GM23338 (cell line): ENCODE results near the gene HEY2. TPM values are rescaled to one million over a fixed set of nuclear protein-coding genes. Genes with fewer than 3 reads are reported as not detected.

Experiments
- ATAC-seq: fragments of 200-7000 bp; cut with Tn5 transposase; 3 replicates; pipeline ENCODE4 v1.9.1; 2020
- DNase-seq: peaks from one replicate; pipeline ENCODE4 v3.0.0-alpha.2; 2015; ENCODE audit warnings: low spot score
- H2AFZ ChIP-seq: fragments of 200-600 bp; sonication (generic); 2 replicates; pipeline ENCODE4 v1.8.0; 2016; ENCODE audit warnings: antibody characterized with exemption, mild to moderate bottlenecking, moderate library complexity
- H3F3A ChIP-seq: fragments of 200-600 bp; sonication (generic); replicated peaks from 2 replicates; pipeline ENCODE4 v1.8.0; 2017; ENCODE audit warnings: antibody characterized with exemption, mixed run types, low read depth
- H3K27ac ChIP-seq: fragments of 200-600 bp; sonication (generic); 2 replicates; pipeline ENCODE4 v1.6.1; 2016; ENCODE audit warnings: low read depth
- H3K27me3 ChIP-seq: fragments of 200-600 bp; sonication (generic); 2 replicates; pipeline ENCODE4 v1.8.0; 2016; ENCODE audit warnings: mild to moderate bottlenecking, mixed run types, moderate library complexity; ENCODE audit not compliant: insufficient read depth
- H3K36me3 ChIP-seq: fragments of 200-600 bp; sonication (generic); 2 replicates; pipeline ENCODE4 v1.8.0; 2016; ENCODE audit warnings: mild to moderate bottlenecking; ENCODE audit not compliant: insufficient read depth
- H3K4me1 ChIP-seq: fragments of 200-600 bp; sonication (generic); 2 replicates; pipeline ENCODE4 v1.8.0; 2016; ENCODE audit warnings: mild to moderate bottlenecking, moderate library complexity; ENCODE audit not compliant: insufficient read depth
- H3K4me2 ChIP-seq: fragments of 200-600 bp; sonication (generic); 2 replicates; pipeline ENCODE4 v1.7.1; 2017; ENCODE audit warnings: mixed run types
- H3K4me3 ChIP-seq: fragments of 200-600 bp; sonication (generic); 2 replicates; pipeline ENCODE4 v1.6.1; 2016; ENCODE audit warnings: mixed run types
- H3K79me2 ChIP-seq: fragments of 200-600 bp; sonication (generic); replicated peaks from 2 replicates; pipeline ENCODE4 v1.8.0; 2017; ENCODE audit warnings: mild to moderate bottlenecking; ENCODE audit not compliant: insufficient read depth
- H3K9me2 ChIP-seq: fragments of 200-600 bp; sonication (generic); 2 replicates; pipeline ENCODE4 v1.8.0; 2017; ENCODE audit not compliant: insufficient read depth
- H4K20me1 ChIP-seq: fragments of 200-600 bp; sonication (generic); replicated peaks from 2 replicates; pipeline ENCODE4 v1.8.0; 2017; ENCODE audit warnings: mild to moderate bottlenecking; ENCODE audit not compliant: insufficient read depth
- H3K27ac Mint-ChIP-seq: 2 replicates; pipeline ENCODE4 v1.8.0; 2020; ENCODE audit warnings: inconsistent platforms, mild to moderate bottlenecking, moderate library complexity, mixed read lengths
- H3K27me3 Mint-ChIP-seq: 3 replicates; pipeline ENCODE4 v1.8.0; 2022; ENCODE audit warnings: low read depth, mild to moderate bottlenecking, moderate library complexity, mixed read lengths, inconsistent platforms; ENCODE audit not compliant: insufficient read depth, poor library complexity
- H3K36me3 Mint-ChIP-seq: 3 replicates; pipeline ENCODE4 v1.8.0; 2021; ENCODE audit warnings: low read depth, mild to moderate bottlenecking, inconsistent platforms, moderate library complexity, mixed read lengths
- H3K4me1 Mint-ChIP-seq: 3 replicates; pipeline ENCODE4 v1.8.0; 2020; ENCODE audit warnings: mild to moderate bottlenecking, inconsistent platforms, mixed read lengths
- H3K4me3 Mint-ChIP-seq: 3 replicates; pipeline ENCODE4 v1.8.0; 2021; ENCODE audit warnings: moderate library complexity, mild to moderate bottlenecking, inconsistent platforms, mixed read lengths
- H3K9me3 Mint-ChIP-seq: 3 replicates; pipeline ENCODE4 v1.8.0; 2020; ENCODE audit warnings: moderate library complexity, mild to moderate bottlenecking, inconsistent platforms, mixed read lengths
- CREB1 ChIP-seq: fragments of 250-450 bp; sonication (Bioruptor Pico); IDR thresholded peaks from 2 replicates; pipeline ENCODE4 v1.5.0; 2020; ENCODE audit warnings: low read depth, mild to moderate bottlenecking, moderate library complexity
- ETS1 ChIP-seq: IDR thresholded peaks from 2 replicates; pipeline ENCODE4 v1.6.1; 2016; ENCODE audit warnings: antibody characterized with exemption
- EZH2 ChIP-seq: fragments of 200-600 bp; sonication (generic); IDR thresholded peaks from one replicate; pipeline ENCODE4 v1.8.0; 2017; ENCODE audit warnings: antibody characterized with exemption, mild to moderate bottlenecking, low read depth; ENCODE audit not compliant: unreplicated experiment
- EZH2phosphoT487 ChIP-seq: fragments of 200-600 bp; sonication (generic); IDR thresholded peaks from one replicate; pipeline ENCODE4 v1.8.1; 2018; ENCODE audit warnings: antibody characterized with exemption; ENCODE audit not compliant: unreplicated experiment
- POLR2AphosphoS5 ChIP-seq: IDR thresholded peaks from 2 replicates; pipeline ENCODE4 v1.6.1; 2016; ENCODE audit warnings: antibody characterized with exemption, low read depth
- REST ChIP-seq: IDR thresholded peaks from one replicate; pipeline ENCODE4 v1.6.1; 2018; ENCODE audit warnings: antibody characterized with exemption; ENCODE audit not compliant: unreplicated experiment
- STAT1 ChIP-seq: IDR thresholded peaks from one replicate; pipeline ENCODE4 v1.6.1; 2016; ENCODE audit warnings: antibody characterized with exemption; ENCODE audit not compliant: unreplicated experiment
- ZNF331 ChIP-seq: fragments of 250-450 bp; sonication (Bioruptor Pico); IDR thresholded peaks from 2 replicates; pipeline ENCODE4 v1.5.0; 2020; ENCODE audit warnings: low read depth, mild to moderate bottlenecking, moderate library complexity
- polyA plus RNA-seq: library from polyadenylated mRNA; unstranded; fragments of >200 nt; fragmentation: Nextera tagmentation; extraction: Ambion mirVana; gene quantifications from 2 replicates; pipeline ENCODE4 v1.2.1, GENCODE V29; 2016
- total RNA-seq: library from RNA; depleted of rRNA; stranded (reverse); fragments of >200 nt; shearing (Covaris generic); gene quantifications from 2 replicates; pipeline ENCODE4 v1.2.3, GENCODE V29; 2014

Gene HEY2
- total and polyA plus RNA-seq, 2 experiments from 2014 or later: 4.3 to 8.5 TPM

GRCh38 chr6:125806813-125807212 is 57.4 kb downstream of the HEY2 start (continued):
- no peak for TF ChIP-seq REST

GRCh38 chr6:125807293-125807692 is 57.9 kb downstream of the HEY2 start:
- no peak overlapping the region for H3K4me2 ChIP-seq
- no peaks in the 10 kb centered on the region for H3K4me1 ChIP-seq
- no peak for TF ChIP-seq ETS1
- no peak for TF ChIP-seq EZH2phosphoT487
- no peaks in the 10 kb centered on the region; the same call in 1 of the 2 replicates for H3K79me2 ChIP-seq
- no peak overlapping the region for H3K4me3 ChIP-seq
- no peaks in the 10 kb centered on the region for H3K9me3 Mint-ChIP-seq
- H3K36me3 ChIP-seq: no peaks in the 10 kb centered on the region
- no peak overlapping the region for H3K27ac ChIP-seq
- ATAC-seq (no peak), DNase-seq (no peak)
- H3F3A ChIP-seq: no peaks in the 10 kb centered on the region
- peaks cover 2% of the 10 kb centered on the region; the same call in 1 of the 3 replicates for H3K4me1 Mint-ChIP-seq
- H3K27ac Mint-ChIP-seq: no peak overlapping the region
- H3K27me3 ChIP-seq: no peaks in the 10 kb centered on the region
- no peaks in the 10 kb centered on the region for H4K20me1 ChIP-seq
- no peak overlapping the region for H2AFZ ChIP-seq
- H3K27me3 Mint-ChIP-seq: peaks cover 4% of the 10 kb centered on the region
- H3K36me3 Mint-ChIP-seq: no peaks in the 10 kb centered on the region
- peaks cover 5% of the 10 kb centered on the region for H3K9me2 ChIP-seq
- H3K4me3 Mint-ChIP-seq: no peak overlapping the region

- no peak overlapping the region for H2AFZ ChIP-seq
- TF ChIP-seq POLR2AphosphoS5 (no peak), ZNF331 (CRISPR knock-in tag) (no peak), STAT1 (no peak), CREB1 (no peak), REST (no peak), EZH2 (no peak)
Measured at GRCh38 chr6:125808060-125808459, 58.6 kb downstream of the HEY2 start.

More at GRCh38 chr6:125808060-125808459, 58.6 kb downstream of the HEY2 start:
- H3K27ac ChIP-seq: no peak overlapping the region; the same call in 1 of the 2 replicates
- no peaks in the 10 kb centered on the region for H4K20me1 ChIP-seq
- Mint-ChIP-seq H3K27ac (no peak overlapping the region), H3K4me1 (peaks cover 2% of the 10 kb centered on the region; the same call in 1 of the 3 replicates), H3K4me3 (no peak overlapping the region), H3K27me3 (peaks cover 4% of the 10 kb centered on the region), H3K9me3 (no peaks in the 10 kb centered on the region), H3K36me3 (no peaks in the 10 kb centered on the region)
- no peak overlapping the region for H3K4me2 ChIP-seq
- H3K27me3 ChIP-seq: no peaks in the 10 kb centered on the region
- ATAC-seq: peak; percentile 43
- no peak overlapping the region for H3K4me3 ChIP-seq
- H3K9me2 ChIP-seq: peaks cover 7% of the 10 kb centered on the region
- no peaks in the 10 kb centered on the region; the same call in 1 of the 2 replicates for H3K79me2 ChIP-seq
- DNase-seq: peak; percentile 43
- H3K4me1 ChIP-seq: no peaks in the 10 kb centered on the region
- no peaks in the 10 kb centered on the region for H3K36me3 ChIP-seq
- no peaks in the 10 kb centered on the region for H3F3A ChIP-seq
